ENCODE results near the gene MYMX.

The MYMX gene

DNA sequence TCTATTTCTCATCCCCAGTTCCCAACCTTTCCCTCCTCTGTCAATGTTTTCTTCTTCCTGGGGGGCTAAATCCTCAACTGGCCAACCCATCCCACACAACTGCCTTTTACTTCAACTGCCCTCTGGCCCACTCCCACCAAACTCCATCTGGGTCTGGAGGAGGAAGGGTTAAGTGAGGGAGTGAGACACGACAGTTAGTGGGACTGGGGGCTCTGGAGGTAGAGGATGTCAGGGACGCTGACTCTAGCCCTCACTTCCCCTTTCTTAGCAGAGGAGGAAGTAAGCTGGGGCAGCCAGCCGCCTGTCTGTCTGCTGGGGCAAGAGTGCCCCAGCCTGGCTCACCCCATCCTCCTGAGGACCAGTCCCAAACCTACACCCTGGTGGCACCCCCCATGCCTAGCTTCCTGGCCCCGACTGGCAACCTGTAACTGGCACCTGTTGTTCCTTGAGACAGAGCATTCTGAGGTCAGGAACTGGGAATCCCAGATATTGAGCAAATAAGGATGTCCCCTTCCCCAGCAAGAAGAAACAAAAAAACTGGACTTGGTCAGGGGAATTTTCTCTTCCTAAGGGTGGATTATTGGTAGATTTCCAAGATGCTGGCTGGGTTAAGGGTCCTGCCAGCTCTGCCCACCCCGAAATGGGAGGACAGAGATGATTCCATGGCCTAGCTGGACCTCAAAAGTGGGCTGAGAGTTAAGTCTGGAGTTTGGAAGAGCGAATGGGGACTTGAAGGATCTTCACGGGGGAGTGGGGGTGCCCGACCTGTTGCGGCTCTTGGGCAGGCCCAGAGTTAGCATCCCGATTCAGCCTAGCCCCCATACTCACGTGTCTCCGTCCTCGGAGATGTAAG, 47.7 kb downstream of the MYMX start:
- Histone ChIP-seq H4K8ac (ENCODE audit: low read depth, low read length) (peak overlapping the region; percentile 5), H2AFZ (ENCODE audit: insufficient read depth, low read length, poor library complexity) (peak overlapping the region; percentile 41), H3K4me3 (ENCODE audit: low read depth, low read length) (peak overlapping the region; percentile 87), H4K12ac (ENCODE audit: low read depth, low read length) (peak overlapping the region; percentile 13), H3K23ac (ENCODE audit: low read length) (no peak overlapping the region), H2BK5ac (ENCODE audit: low read depth, low read length, poor library complexity) (no peak overlapping the region), H3K4me2 (ENCODE audit: low read length) (peak overlapping the region; percentile 99), H3K4me1 (ENCODE audit: control insufficient read depth in 1 of 2, insufficient read depth in 2 of 2, low read length in 2 of 2) (peaks cover 23 to 24% of the 10 kb centered on the region in 2 experiments), H2BK120ac (ENCODE audit: insufficient read depth, low read length, poor library complexity) (peak overlapping the region; percentile 1), H3K27me3 (ENCODE audit: insufficient read depth, low read length) (peaks cover 12% of the 10 kb centered on the region), H3K14ac (ENCODE audit: low read length) (peak overlapping the region; percentile 13), H3K27ac (ENCODE audit: low read depth, low read length) (peak overlapping the region; percentile 44), H2BK12ac (ENCODE audit: low read length) (no peak overlapping the region), H3K36me3 (ENCODE audit: control insufficient read depth in 1 of 2, insufficient read depth in 2 of 2, low read length in 2 of 2) (peaks cover 11 to 14% of the 10 kb centered on the region in 2 experiments), H3K79me2 (ENCODE audit: control insufficient read depth, insufficient read depth, low read length, poor library complexity) (peaks cover 3% of the 10 kb centered on the region), H3K4ac (ENCODE audit: low read depth, low read length) (peak overlapping the region; percentile 21), H4K91ac (ENCODE audit: low read depth, low read length) (peak overlapping the region; percentile 6), H3K79me1 (ENCODE audit: low read length) (peaks cover 8% of the 10 kb centered on the region), H3K18ac (ENCODE audit: low read length) (peak overlapping the region; percentile 67), H3K9ac (ENCODE audit: low read length) (peak overlapping the region; percentile 75), H2AK5ac (ENCODE audit: low read length) (peak overlapping the region; percentile 35), H3K9me3 (ENCODE audit: insufficient read depth, low read depth, low read length) (no peaks in the 10 kb centered on the region)
- DNase-seq = peak in 1 of 2 donors; percentile 26
- no CpG with 5 or more reads among the region's 13 CpGs for WGBS (ENCODE audit: extremely low coverage, insufficient coverage, insufficient read length)

DNA sequence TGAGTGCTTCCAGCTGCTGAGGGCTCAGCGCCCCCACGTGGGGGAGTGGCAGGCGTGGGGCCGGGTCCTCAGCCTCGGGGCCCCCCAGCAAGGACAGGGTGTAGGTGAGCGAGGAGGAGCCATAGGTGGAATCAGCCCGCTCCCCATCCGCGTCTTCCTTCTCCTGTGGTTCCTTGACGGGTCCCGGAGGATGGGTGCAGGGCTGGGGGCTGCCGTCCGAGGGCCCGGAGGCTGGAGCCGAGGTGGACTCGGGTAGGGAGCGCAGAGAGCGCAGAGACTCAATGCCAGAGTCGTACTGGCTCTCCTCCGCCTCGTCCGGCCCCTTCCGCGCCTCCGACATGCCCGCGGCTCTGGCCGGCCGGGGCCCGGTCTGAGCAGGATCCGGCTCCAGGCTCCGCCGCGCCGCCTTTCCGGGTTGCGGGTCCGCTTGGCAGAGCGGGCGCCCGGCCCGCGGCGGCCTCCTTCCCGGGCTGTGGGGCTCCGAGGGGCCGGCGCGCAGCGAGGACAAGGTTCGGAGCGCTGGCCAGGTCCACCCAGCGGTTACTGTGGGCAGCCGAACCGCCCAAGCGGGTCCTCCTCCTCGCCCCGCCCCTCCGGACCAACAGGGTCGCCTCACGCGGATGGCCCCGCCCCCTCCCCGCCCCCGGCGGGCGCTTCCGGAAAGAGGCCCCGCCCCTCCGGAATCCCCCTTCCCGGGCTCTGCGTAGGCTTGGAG, 48.4 kb downstream of the MYMX start, which contains the start of gene NFKBIE:
TSS of gene NFKBIE (minus strand) at position 545 of the 715 bp plus-strand sequence. CDS start at position 340, 205 bp downstream.
- peak within 1 kb of the TSS; percentile 13 for H3K14ac ChIP-seq (ENCODE audit: low read length)
- no peak within 1 kb of the TSS for H3K23ac ChIP-seq (ENCODE audit: low read length)
- peak within 1 kb of the TSS; percentile 99 for H3K4me2 ChIP-seq (ENCODE audit: low read length)
- H4K12ac ChIP-seq (ENCODE audit: low read depth, low read length) = peak within 1 kb of the TSS; percentile 13
- peak within 1 kb of the TSS; percentile 1 for H2BK120ac ChIP-seq (ENCODE audit: insufficient read depth, low read length, poor library complexity)
- peak within 1 kb of the TSS; percentile 6 for H4K91ac ChIP-seq (ENCODE audit: low read depth, low read length)
- peak within 1 kb of the TSS; percentile 44 for H3K27ac ChIP-seq (ENCODE audit: low read depth, low read length)
- peak within 1 kb of the TSS; percentile 24 for H3K4ac ChIP-seq (ENCODE audit: low read depth, low read length)
- H3K4me3 ChIP-seq (ENCODE audit: low read depth, low read length) = peak within 1 kb of the TSS; percentile 87
- peak; percentile 96 to 97 for DNase-seq
- peaks cover 19% of the 10 kb centered on the region for H3K27me3 ChIP-seq (ENCODE audit: insufficient read depth, low read length)
- H2AFZ ChIP-seq (ENCODE audit: insufficient read depth, low read length, poor library complexity) = peak within 1 kb of the TSS; percentile 41
- H4K8ac ChIP-seq (ENCODE audit: low read depth, low read length) = peak within 1 kb of the TSS; percentile 65
- peak within 1 kb of the TSS; percentile 67 for H3K18ac ChIP-seq (ENCODE audit: low read length)
- H2AK5ac ChIP-seq (ENCODE audit: low read length) = peak within 1 kb of the TSS; percentile 35
- H3K9ac ChIP-seq (ENCODE audit: low read length) = peak within 1 kb of the TSS; percentile 75
- peaks cover 6 to 8% of the 10 kb centered on the region in 2 experiments for H3K36me3 ChIP-seq (ENCODE audit: control insufficient read depth in 1 of 2, insufficient read depth in 2 of 2, low read length in 2 of 2)
- H2BK12ac ChIP-seq (ENCODE audit: low read length) = no peak within 1 kb of the TSS
- no peaks in the 10 kb centered on the region for H3K9me3 ChIP-seq (ENCODE audit: insufficient read depth, low read depth, low read length)
- peaks cover 23 to 24% of the 10 kb centered on the region in 2 experiments for H3K4me1 ChIP-seq (ENCODE audit: control insufficient read depth in 1 of 2, insufficient read depth in 2 of 2, low read length in 2 of 2)
- peaks cover 3% of the 10 kb centered on the region for H3K79me2 ChIP-seq (ENCODE audit: control insufficient read depth, insufficient read depth, low read length, poor library complexity)
- peaks cover 8% of the 10 kb centered on the region for H3K79me1 ChIP-seq (ENCODE audit: low read length)
- no CpG with 5 or more reads among the region's 72 CpGs for WGBS (ENCODE audit: extremely low coverage, insufficient coverage, insufficient read length)
- H2BK5ac ChIP-seq (ENCODE audit: low read depth, low read length, poor library complexity) = peak within 1 kb of the TSS; percentile 7

DNA sequence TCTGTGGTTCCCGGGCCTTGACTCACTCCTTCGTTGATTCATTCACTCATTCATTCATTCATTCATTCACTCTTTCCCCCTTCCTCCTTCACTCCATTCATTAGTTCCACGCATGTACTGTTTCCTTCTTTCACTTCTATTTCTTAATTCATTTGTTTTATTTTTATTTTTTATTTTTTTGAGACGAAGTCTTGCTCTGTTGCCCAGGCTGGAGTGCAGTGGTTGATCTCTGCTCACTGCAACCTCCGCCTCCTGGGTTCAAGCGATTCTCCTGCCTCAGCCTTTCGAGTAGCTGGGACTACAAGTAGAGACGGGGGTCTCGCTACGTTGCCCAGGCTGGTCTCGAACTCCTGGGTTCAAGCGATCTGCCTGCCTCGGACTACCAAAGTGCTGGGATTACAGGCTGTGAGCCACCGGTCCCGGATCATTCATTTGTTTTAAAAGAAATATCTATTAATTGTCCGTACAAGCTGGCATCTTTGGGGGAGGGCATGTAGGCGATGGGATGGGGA, 49.1 kb downstream of the MYMX start:
- WGBS (ENCODE audit: extremely low coverage, insufficient coverage, insufficient read length) = no CpG with 5 or more reads among the region's 17 CpGs
- no peak overlapping the region for H3K27ac ChIP-seq (ENCODE audit: low read depth, low read length)
- H3K4me1 ChIP-seq (ENCODE audit: control insufficient read depth in 1 of 2, insufficient read depth in 2 of 2, low read length in 2 of 2) = peaks cover 23 to 24% of the 10 kb centered on the region in 2 experiments
- H3K79me2 ChIP-seq (ENCODE audit: control insufficient read depth, insufficient read depth, low read length, poor library complexity) = peaks cover 3% of the 10 kb centered on the region
- no peak overlapping the region for H3K4ac ChIP-seq (ENCODE audit: low read depth, low read length)
- peaks cover 23% of the 10 kb centered on the region for H3K27me3 ChIP-seq (ENCODE audit: insufficient read depth, low read length)
- peaks cover 3 to 5% of the 10 kb centered on the region in 2 experiments for H3K36me3 ChIP-seq (ENCODE audit: control insufficient read depth in 1 of 2, insufficient read depth in 2 of 2, low read length in 2 of 2)
- no peak overlapping the region for H2BK120ac ChIP-seq (ENCODE audit: insufficient read depth, low read length, poor library complexity)
- H3K14ac ChIP-seq (ENCODE audit: low read length) = no peak overlapping the region
- no peak overlapping the region for H3K9ac ChIP-seq (ENCODE audit: low read length)
- no peak overlapping the region for H2AK5ac ChIP-seq (ENCODE audit: low read length)
- DNase-seq = no peak
- no peak overlapping the region for H3K18ac ChIP-seq (ENCODE audit: low read length)
- no peak overlapping the region for H2BK5ac ChIP-seq (ENCODE audit: low read depth, low read length, poor library complexity)
- no peak overlapping the region for H4K12ac ChIP-seq (ENCODE audit: low read depth, low read length)
- H3K9me3 ChIP-seq (ENCODE audit: insufficient read depth, low read depth, low read length) = no peaks in the 10 kb centered on the region
- H4K91ac ChIP-seq (ENCODE audit: low read depth, low read length) = no peak overlapping the region
- no peak overlapping the region for H3K4me3 ChIP-seq (ENCODE audit: low read depth, low read length)
- H2AFZ ChIP-seq (ENCODE audit: insufficient read depth, low read length, poor library complexity) = no peak overlapping the region
- H3K23ac ChIP-seq (ENCODE audit: low read length) = no peak overlapping the region
- H2BK12ac ChIP-seq (ENCODE audit: low read length) = no peak overlapping the region
- H3K4me2 ChIP-seq (ENCODE audit: low read length) = no peak overlapping the region
- peaks cover 8% of the 10 kb centered on the region for H3K79me1 ChIP-seq (ENCODE audit: low read length)
- H4K8ac ChIP-seq (ENCODE audit: low read depth, low read length) = peak overlapping the region; percentile 65

DNA sequence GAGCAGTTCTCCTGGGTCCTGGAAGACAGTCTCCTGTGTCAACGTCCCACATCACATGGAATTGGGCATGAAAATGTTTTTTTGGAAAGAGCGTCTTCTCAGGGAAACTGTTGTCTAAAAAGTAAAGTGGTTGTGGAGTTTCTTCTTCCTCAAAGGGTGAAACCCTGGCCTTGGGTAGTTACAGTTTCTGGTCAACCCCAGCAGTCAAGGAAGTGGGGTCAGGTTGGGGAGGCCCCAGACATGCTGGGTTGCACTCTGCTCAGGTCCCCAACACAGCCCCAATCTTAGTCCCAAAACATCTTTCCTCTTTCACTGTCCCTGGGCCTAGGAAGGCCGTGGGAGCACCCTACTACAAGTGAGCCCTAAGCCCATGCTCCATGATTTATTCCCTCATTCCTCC, 49.6 kb downstream of the MYMX start:
- no peak overlapping the region for H4K12ac ChIP-seq (ENCODE audit: low read depth, low read length)
- H3K14ac ChIP-seq (ENCODE audit: low read length) = no peak overlapping the region
- no peak overlapping the region for H2AK5ac ChIP-seq (ENCODE audit: low read length)
- H3K79me2 ChIP-seq (ENCODE audit: control insufficient read depth, insufficient read depth, low read length, poor library complexity) = peaks cover 3% of the 10 kb centered on the region
- peaks cover 8% of the 10 kb centered on the region for H3K79me1 ChIP-seq (ENCODE audit: low read length)
- H3K18ac ChIP-seq (ENCODE audit: low read length) = no peak overlapping the region
- WGBS (ENCODE audit: extremely low coverage, insufficient coverage, insufficient read length) = no CpG with 5 or more reads among the region's 3 CpGs
- H2BK12ac ChIP-seq (ENCODE audit: low read length) = no peak overlapping the region
- no peak overlapping the region for H3K4ac ChIP-seq (ENCODE audit: low read depth, low read length)
- no peak overlapping the region for H3K27ac ChIP-seq (ENCODE audit: low read depth, low read length)
- H3K23ac ChIP-seq (ENCODE audit: low read length) = no peak overlapping the region
- H4K8ac ChIP-seq (ENCODE audit: low read depth, low read length) = no peak overlapping the region
- H2BK120ac ChIP-seq (ENCODE audit: insufficient read depth, low read length, poor library complexity) = no peak overlapping the region
- no peak overlapping the region for H3K9ac ChIP-seq (ENCODE audit: low read length)
- peaks cover 23 to 24% of the 10 kb centered on the region in 2 experiments for H3K4me1 ChIP-seq (ENCODE audit: control insufficient read depth in 1 of 2, insufficient read depth in 2 of 2, low read length in 2 of 2)
- H2BK5ac ChIP-seq (ENCODE audit: low read depth, low read length, poor library complexity) = no peak overlapping the region
- H2AFZ ChIP-seq (ENCODE audit: insufficient read depth, low read length, poor library complexity) = no peak overlapping the region
- H3K4me2 ChIP-seq (ENCODE audit: low read length) = no peak overlapping the region
- no peak for DNase-seq
- H3K4me3 ChIP-seq (ENCODE audit: low read depth, low read length) = no peak overlapping the region
- H3K36me3 ChIP-seq (ENCODE audit: control insufficient read depth in 1 of 2, insufficient read depth in 2 of 2, low read length in 2 of 2) = peaks cover 3 to 4% of the 10 kb centered on the region in 2 experiments
- peaks cover 25% of the 10 kb centered on the region for H3K27me3 ChIP-seq (ENCODE audit: insufficient read depth, low read length)
- H4K91ac ChIP-seq (ENCODE audit: low read depth, low read length) = no peak overlapping the region
- H3K9me3 ChIP-seq (ENCODE audit: insufficient read depth, low read depth, low read length) = no peaks in the 10 kb centered on the region
